T-cell (primary cell): ENCODE data around the gene ZSCAN9. TPM values are rescaled to one million over a fixed set of nuclear protein-coding genes. Genes with fewer than 3 reads are reported as not detected.

Experiments
- ATAC-seq, 4 experiments: fragments of 200-7000 bp in 3 of 4; fragments of 150-1000 bp in 1 of 4; cut with Tn5 transposase; replicated peaks in 1 of 4; 1 replicate in 3 of 4; 2 replicates in 1 of 4; pipeline ENCODE4 v1.10.0; 2021; ENCODE audit warnings: moderate library complexity in 3 of 4, mild to moderate bottlenecking in 2 of 4, moderate number of reproducible peaks in 1 of 4
- CTCF ChIA-PET, 2 donors: fragments of 300-600 bp; sonication (Branson Sonifier 250); formaldehyde crosslinking; loops; one replicate each; lab custom pipeline; 2022; ENCODE audit warnings: antibody characterized with exemption in 2 of 2; lab: Charles Lee
- POLR2A ChIA-PET, 2 donors: fragments of 300-600 bp; sonication (Branson Sonifier 250); formaldehyde crosslinking; loops; one replicate each; lab custom pipeline; 2022; ENCODE audit warnings: antibody characterized with exemption in 2 of 2; lab: Charles Lee
- DNase-seq, 35 experiments: peaks; one replicate each; pipeline versions ENCODE4 v3.0.0 to v3.0.0-alpha.2; 2013 to 2023
- H3K27ac ChIP-seq: one replicate; pipeline ENCODE4 v1.5.1; 2013; ENCODE audit warnings: low read length
- H3K27me3 ChIP-seq, 2 experiments: replicated peaks in 1 of 2; 1 replicate in 1 of 2; 2 replicates in 1 of 2; pipeline versions ENCODE4 v1.6.1 to v1.7.0; 2013; ENCODE audit warnings: low read length in 1 of 2, mixed read lengths in 1 of 2; ENCODE audit not compliant: control insufficient read depth in 2 of 2, insufficient read depth in 2 of 2; ENCODE audit errors: extremely low read depth in 1 of 2
- H3K36me3 ChIP-seq, 2 donors: 1 replicate in 1 of 2; 2 replicates in 1 of 2; pipeline versions ENCODE4 v1.6.1 to v1.7.0; 2013; ENCODE audit warnings: low read length in 1 of 2; ENCODE audit not compliant: control insufficient read depth in 2 of 2, insufficient read depth in 1 of 2; ENCODE audit errors: extremely low read depth in 1 of 2
- H3K4me1 ChIP-seq, 2 experiments: 1 replicate in 1 of 2; 2 replicates in 1 of 2; pipeline versions ENCODE4 v1.6.1 to v1.7.0; 2013; ENCODE audit warnings: low read length in 2 of 2, mixed read lengths in 1 of 2; ENCODE audit not compliant: insufficient read depth in 2 of 2, control insufficient read depth in 1 of 2; ENCODE audit errors: extremely low read depth in 1 of 2
- H3K4me3 ChIP-seq, 2 donors: 1 replicate in 1 of 2; 2 replicates in 1 of 2; pipeline versions ENCODE4 v1.5.1 to v1.7.0; 2013; ENCODE audit warnings: mild to moderate bottlenecking in 2 of 2, low read length in 1 of 2, moderate library complexity in 1 of 2; ENCODE audit not compliant: control insufficient read depth in 1 of 2; ENCODE audit errors: extremely low read depth in 1 of 2
- H3K9me3 ChIP-seq: 2 replicates; pipeline ENCODE4 v1.7.0; 2013
- H3K27ac Mint-ChIP-seq, 2 donors: one replicate each; pipeline ENCODE4 v1.8.0; 2020 to 2021; ENCODE audit warnings: mild to moderate bottlenecking in 2 of 2, mixed read lengths in 2 of 2
- H3K27me3 Mint-ChIP-seq, 2 donors: one replicate each; pipeline ENCODE4 v1.8.0; 2021 to 2022; ENCODE audit warnings: mixed read lengths in 2 of 2
- H3K36me3 Mint-ChIP-seq: one replicate; pipeline ENCODE4 v1.8.0; 2021; ENCODE audit warnings: mixed read lengths
- H3K4me1 Mint-ChIP-seq, 3 donors: one replicate each; pipeline ENCODE4 v1.8.0; 2020 to 2022; ENCODE audit warnings: mixed read lengths in 3 of 3, mild to moderate bottlenecking in 1 of 3
- H3K4me3 Mint-ChIP-seq, 3 donors: one replicate each; pipeline ENCODE4 v1.8.0; 2020 to 2022; ENCODE audit warnings: mild to moderate bottlenecking in 3 of 3, mixed read lengths in 3 of 3, moderate library complexity in 3 of 3
- H3K9me3 Mint-ChIP-seq, 3 donors: one replicate each; pipeline ENCODE4 v1.8.0; 2020 to 2022; ENCODE audit warnings: mixed read lengths in 3 of 3
- WGBS: methylation state at CpG from one replicate; pipeline ENCODE4 v1.1.5; 2013; ENCODE audit warnings: missing lambda C conversion rate; ENCODE audit not compliant: insufficient coverage; 5-methylcytosine and 5-hydroxymethylcytosine counted together
- total RNA-seq, 35 experiments: library from RNA in 6 of 35; stranded (reverse) in 6 of 35; fragments of 120-200 nt in 1 of 35; gene quantifications; one replicate each; pipeline versions ENCODE4 v1.2.1 to v1.2.4 and lab custom pipeline; 2013 to 2026

Gene ZSCAN9
- total RNA-seq, 5 donors from 2014 or later (not counting 1 experiment from before 2014, with no cell fraction given) = 1.5 to 4.2 (median 3.0) TPM

DNA sequence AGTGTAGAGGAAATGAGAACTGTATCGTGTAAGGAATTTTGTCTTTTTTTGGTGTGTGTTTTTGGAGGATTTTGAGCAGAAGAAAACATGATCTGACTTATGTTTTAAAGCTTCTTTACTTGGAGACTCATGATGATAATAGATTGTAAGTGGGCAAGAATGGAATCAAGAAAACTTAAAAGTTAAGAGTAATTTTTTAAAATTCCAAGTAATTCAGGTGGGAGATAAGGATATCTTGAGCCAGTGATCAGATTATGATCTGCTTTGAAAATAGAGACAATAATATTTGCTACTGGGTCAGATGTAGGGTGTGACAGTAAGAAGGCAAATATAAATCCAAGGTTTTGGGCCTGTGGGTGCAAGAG lies 42.6 kb downstream of the ZSCAN9 start:
- Mint-ChIP-seq H3K36me3 (peaks cover 14% of the 10 kb centered on the region), H3K27ac (no peak overlapping the region), H3K4me3 (no peak overlapping the region), H3K27me3 (no peaks in the 10 kb centered on the region), H3K9me3 (no peaks in the 10 kb centered on the region), H3K4me1 (peaks cover 8 to 31% (median 28%) of the 10 kb centered on the region in 3 donors)
- Histone ChIP-seq H3K36me3 (peaks cover 0 to 11% of the 10 kb centered on the region in 2 donors), H3K4me1 (peaks cover 8 to 14% of the 10 kb centered on the region in 2 experiments), H3K9me3 (no peaks in the 10 kb centered on the region), H3K4me3 (peak overlapping the region; percentile 87 to 97), H3K27ac (no peak overlapping the region), H3K27me3 (no peaks in the 10 kb centered on the region)
- WGBS = 17% methylated on average over 1 of the region's 1 CpG
- POLR2A ChIA-PET = interaction anchor here (0.6 to 1.8 kb wide), 7 partner anchors 15 to 374 kb away, joined by 3 to 17 read pairs (median 4); partner anchors contain the start of genes ZKSCAN4 (in 2 of the 2), ZKSCAN3 (in 1 of the 2) and ZSCAN16 (in 1 of the 2)
- CTCF ChIA-PET = interaction anchor here (0.6 to 3.0 kb wide), 12 partner anchors 9 to 374 kb away, joined by 3 to 19 read pairs (median 4); partner anchors contain the start of genes ZKSCAN4 (in 1 of the 2) and ZSCAN31 (in 1 of the 2)
- ATAC-seq (no peak), DNase-seq (no peak)

DNA sequence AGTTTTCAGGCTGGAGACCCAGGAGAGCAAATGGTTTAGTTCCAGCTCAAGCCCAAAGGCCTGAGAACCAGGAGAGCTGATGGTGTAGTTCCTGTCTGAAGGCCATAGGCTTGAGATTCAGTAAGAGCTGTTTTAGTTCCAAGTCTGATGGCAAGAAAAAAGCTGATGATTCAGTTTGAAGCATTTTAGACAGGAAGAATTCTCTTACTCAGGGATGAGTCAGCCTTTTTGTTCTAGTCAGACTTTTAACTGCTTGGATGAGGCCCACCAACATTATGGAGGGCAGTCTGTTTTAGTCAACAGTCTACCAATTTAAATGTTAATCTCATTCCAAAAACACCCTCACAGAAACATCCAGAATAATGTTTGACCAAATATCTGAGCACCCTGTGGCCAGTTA lies 44.4 kb downstream of the ZSCAN9 start:
- peaks cover 27% of the 10 kb centered on the region for H3K36me3 Mint-ChIP-seq
- Histone ChIP-seq H3K4me3 (no peak overlapping the region), H3K27me3 (no peaks in the 10 kb centered on the region), H3K9me3 (no peaks in the 10 kb centered on the region), H3K27ac (no peak overlapping the region), H3K36me3 (peaks cover 0 to 29% of the 10 kb centered on the region in 2 donors), H3K4me1 (peaks cover 8 to 12% of the 10 kb centered on the region in 2 experiments)
- POLR2A ChIA-PET = interaction anchor here (0.6 to 0.7 kb wide), 2 partner anchors 18 to 60 kb away, joined by 3 read pairs; no protein-coding TSS in a partner anchor
- no peaks in the 10 kb centered on the region for H3K9me3 Mint-ChIP-seq
- CTCF ChIA-PET = no interaction called here
- H3K27ac Mint-ChIP-seq = no peak overlapping the region
- no peak overlapping the region for H3K4me3 Mint-ChIP-seq
- ATAC-seq (no peak), DNase-seq (no peak)
- no peaks in the 10 kb centered on the region for H3K27me3 Mint-ChIP-seq
- H3K4me1 Mint-ChIP-seq = peaks cover 8 to 24% (median 23%) of the 10 kb centered on the region in 3 donors

DNA sequence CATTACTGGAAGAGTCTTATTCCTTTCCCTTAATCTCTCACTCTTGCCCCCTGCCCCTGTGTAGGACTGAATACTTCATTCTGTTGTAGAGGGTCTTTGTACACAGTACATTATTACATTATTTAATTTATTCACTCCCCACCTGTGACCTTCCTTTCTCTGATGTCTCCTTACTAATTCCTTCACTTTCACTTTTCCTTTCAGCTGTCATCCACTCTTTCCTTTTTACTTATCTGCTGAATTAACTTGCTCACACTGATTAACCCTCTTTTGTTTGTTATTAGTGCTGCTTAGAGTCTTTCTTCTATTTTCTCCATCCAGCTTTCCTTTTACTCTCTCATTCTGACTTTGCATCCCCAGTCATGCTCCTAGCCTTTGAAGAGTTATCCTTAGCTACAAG lies 49.8 kb downstream of the ZSCAN9 start:
- Histone ChIP-seq H3K27ac (no peak overlapping the region), H3K36me3 (peaks cover 8 to 51% of the 10 kb centered on the region in 2 donors), H3K9me3 (no peaks in the 10 kb centered on the region), H3K4me3 (no peak overlapping the region), H3K4me1 (no peaks in the 10 kb centered on the region), H3K27me3 (no peaks in the 10 kb centered on the region)
- Mint-ChIP-seq H3K27ac (peak overlapping the region in 1 of 2 donors; percentile 82), H3K36me3 (peaks cover 54% of the 10 kb centered on the region), H3K4me1 (peaks cover 14 to 16% (median 15%) of the 10 kb centered on the region in 3 donors), H3K4me3 (no peak overlapping the region), H3K27me3 (no peaks in the 10 kb centered on the region), H3K9me3 (no peaks in the 10 kb centered on the region)
- no peak for ATAC-seq
- ChIA-PET CTCF (no interaction called here), POLR2A (interaction anchor here in 1 of 2 donors (0.6 kb wide), 1 partner anchor 1916 kb away, joined by 6 read pairs; no protein-coding TSS in a partner anchor)
- no peak for DNase-seq

DNA sequence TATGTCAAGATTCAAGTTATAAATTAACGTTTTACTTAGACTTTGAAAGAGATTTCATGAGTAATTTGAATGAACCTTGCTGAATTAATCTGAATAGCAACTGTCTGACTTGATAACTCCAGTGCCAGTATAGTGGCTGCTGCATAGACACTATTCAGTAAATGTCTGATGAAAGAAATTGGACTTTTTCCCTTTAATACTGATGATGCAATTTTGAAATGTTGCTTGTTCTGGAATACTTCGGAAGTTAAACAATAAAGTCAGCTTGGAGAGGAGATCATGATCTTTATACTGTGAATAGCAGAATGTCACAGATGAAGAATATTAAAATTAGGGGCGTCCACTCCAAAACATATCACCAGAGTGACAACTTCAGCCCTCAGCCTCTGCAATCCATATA lies 52.7 kb downstream of the ZSCAN9 start:
- no CpG with 5 or more reads among the region's 3 CpGs for WGBS
- Histone ChIP-seq H3K27ac (no peak overlapping the region), H3K9me3 (no peaks in the 10 kb centered on the region), H3K4me3 (no peak overlapping the region), H3K36me3 (peaks cover 8 to 39% of the 10 kb centered on the region in 2 donors), H3K4me1 (peaks cover 0 to 6% of the 10 kb centered on the region in 2 experiments), H3K27me3 (peaks cover 0 to 7% of the 10 kb centered on the region in 2 experiments)
- no peak overlapping the region for H3K4me3 Mint-ChIP-seq
- ATAC-seq = no peak
- CTCF ChIA-PET = interaction anchor here in 1 of 2 donors (1.0 kb wide), 1 partner anchor 11 kb away, joined by 4 read pairs; the partner anchor contains the start of gene ZSCAN26
- H3K9me3 Mint-ChIP-seq = no peaks in the 10 kb centered on the region
- H3K27ac Mint-ChIP-seq = no peak overlapping the region
- POLR2A ChIA-PET = no interaction called here
- H3K4me1 Mint-ChIP-seq = peaks cover 9 to 17% (median 17%) of the 10 kb centered on the region in 3 donors
- peaks cover 11 to 12% of the 10 kb centered on the region in 2 donors for H3K27me3 Mint-ChIP-seq
- peaks cover 39% of the 10 kb centered on the region for H3K36me3 Mint-ChIP-seq
- DNase-seq = no peak

DNA sequence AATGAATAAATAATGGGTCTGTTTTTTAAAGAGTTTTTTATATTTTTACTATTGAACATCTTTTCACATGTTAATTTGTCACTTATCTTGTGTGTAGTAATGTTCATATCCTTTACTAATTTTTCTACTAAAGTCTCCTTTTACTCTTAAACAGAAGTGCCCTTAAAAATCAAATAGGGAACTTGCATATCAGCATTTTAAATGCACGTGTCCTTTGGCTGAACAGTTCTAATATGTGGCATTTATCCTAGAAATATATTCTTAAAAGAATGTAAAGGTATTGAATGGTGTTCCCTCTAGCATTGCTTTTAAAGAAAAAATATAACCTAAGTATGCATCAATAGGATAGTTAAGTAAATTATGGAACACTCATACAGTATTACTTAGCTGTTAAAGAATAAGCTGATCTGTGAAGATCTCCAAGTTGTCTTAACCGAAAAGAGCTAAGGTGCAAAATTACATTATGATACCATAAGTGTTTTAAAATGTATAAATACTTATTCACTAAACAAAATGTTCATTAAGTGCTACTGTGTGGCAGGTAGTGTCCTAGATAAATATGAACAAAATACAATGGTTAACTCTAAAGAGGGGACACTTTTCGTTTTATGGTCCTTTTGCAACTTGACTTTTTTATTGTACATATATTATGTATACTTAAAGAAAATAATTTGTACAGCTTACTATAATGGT lies 55.7 kb downstream of the ZSCAN9 start:
- ATAC-seq (no peak), DNase-seq (no peak)
- Histone ChIP-seq H3K4me1 (peaks cover 0 to 6% of the 10 kb centered on the region in 2 experiments), H3K9me3 (no peaks in the 10 kb centered on the region), H3K4me3 (peak overlapping the region; percentile 43 to 76), H3K36me3 (peaks cover 8 to 10% of the 10 kb centered on the region in 2 donors), H3K27ac (no peak overlapping the region), H3K27me3 (peaks cover 0 to 18% of the 10 kb centered on the region in 2 experiments)
- H3K4me1 Mint-ChIP-seq = peaks cover 5 to 12% (median 11%) of the 10 kb centered on the region in 3 donors
- peak overlapping the region; percentile 57 to 73 (median 67) for H3K4me3 Mint-ChIP-seq
- H3K9me3 Mint-ChIP-seq = no peaks in the 10 kb centered on the region
- ChIA-PET POLR2A (interaction anchor here in 1 of 2 donors (1.0 kb wide), 1 partner anchor 14 kb away, joined by 3 read pairs; the partner anchor contains the start of gene ZSCAN26), CTCF (interaction anchor here in 1 of 2 donors (2.4 kb wide), 1 partner anchor 75 kb away, joined by 12 read pairs; no protein-coding TSS in a partner anchor)
- H3K27ac Mint-ChIP-seq = no peak overlapping the region
- no CpG with 5 or more reads among the region's 3 CpGs for WGBS
- peaks cover 16% of the 10 kb centered on the region for H3K36me3 Mint-ChIP-seq
- peaks cover 28 to 32% of the 10 kb centered on the region in 2 donors for H3K27me3 Mint-ChIP-seq

DNA sequence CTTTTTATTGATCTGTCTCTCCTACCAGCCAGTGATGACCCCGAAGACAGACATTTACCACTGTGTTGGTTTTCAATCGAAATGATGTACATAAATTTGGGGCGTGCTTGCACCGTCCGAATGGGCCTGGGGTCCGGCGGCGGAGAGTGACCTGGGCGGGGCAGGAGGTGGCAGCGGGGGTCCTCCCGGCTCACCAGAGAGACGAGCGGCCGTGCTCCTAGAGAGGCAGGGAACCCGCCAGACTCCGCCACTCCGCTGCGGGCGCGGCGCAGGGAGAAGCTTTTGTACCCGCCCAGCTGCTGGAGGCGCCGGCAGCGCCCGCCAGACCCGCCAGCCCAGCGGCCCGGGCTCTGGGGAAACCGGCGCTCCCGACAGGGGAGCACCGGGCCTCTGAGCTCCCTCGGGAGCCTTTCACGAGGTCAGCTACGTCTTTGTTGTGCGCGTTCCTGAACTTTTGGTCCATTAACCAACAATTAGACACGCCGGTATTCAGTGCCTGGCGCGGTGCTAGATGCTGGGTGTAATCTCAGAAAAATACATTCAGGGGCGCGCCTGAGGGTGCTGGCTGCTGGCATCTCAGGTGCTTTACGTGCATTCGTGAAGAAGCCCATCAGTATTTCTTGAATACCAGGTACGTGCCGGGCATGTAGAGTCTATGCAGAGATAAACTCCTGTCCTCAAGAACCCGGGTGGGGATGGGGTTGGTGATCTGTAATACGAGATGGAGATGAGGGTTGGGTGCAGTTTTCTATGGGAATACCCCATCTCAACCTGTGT lies 56.4 kb downstream of the ZSCAN9 start, which contains the start of gene PGBD1:
TSS of gene PGBD1 (plus strand) at position 285 of the 777 bp plus-strand sequence. CDS start 2,242 bp downstream, outside the sequence.
- ChIA-PET POLR2A (interaction anchor here in 1 of 2 donors (1.0 kb wide), 1 partner anchor 15 kb away, joined by 3 read pairs; the partner anchor contains the start of gene ZSCAN26), CTCF (interaction anchor here (0.5 to 2.4 kb wide), 2 partner anchors 74 to 78 kb away, joined by 3 to 12 read pairs; no protein-coding TSS in a partner anchor)
- Histone ChIP-seq H3K4me3 (peak within 1 kb of the TSS; percentile 43 to 76), H3K27ac (no peak within 1 kb of the TSS), H3K4me1 (peaks cover 0 to 6% of the 10 kb centered on the region in 2 experiments), H3K27me3 (peaks cover 0 to 18% of the 10 kb centered on the region in 2 experiments), H3K36me3 (peaks cover 4% of the 10 kb centered on the region in 2 donors), H3K9me3 (no peaks in the 10 kb centered on the region)
- 3% methylated on average over 49 of the region's 50 CpGs for WGBS
- peak within 1 kb of the TSS; percentile 65 to 73 (median 67) for H3K4me3 Mint-ChIP-seq
- ATAC-seq (peak; percentile 76 to 90 (median 87)), DNase-seq (peak in 29 of 35 experiments; percentile 5 to 54 (median 25))
- H3K27me3 Mint-ChIP-seq = peaks cover 30 to 34% of the 10 kb centered on the region in 2 donors
- no peak within 1 kb of the TSS for H3K27ac Mint-ChIP-seq
- peaks cover 5 to 12% (median 11%) of the 10 kb centered on the region in 3 donors for H3K4me1 Mint-ChIP-seq
- H3K9me3 Mint-ChIP-seq = no peaks in the 10 kb centered on the region
- peaks cover 14% of the 10 kb centered on the region for H3K36me3 Mint-ChIP-seq
